Measurements from ENCODE around the gene ITGA11.

The ITGA11 gene

GRCh38 chr15:68431792-68432401, at the start of gene ITGA11:
Gene ITGA11, minus strand, starts transcription at chr15:68432163. Its CDS starts 97 bp downstream, at chr15:68432066.
- no peak for DNase-seq (ENCODE audit: low read depth in 2 of 2)

- DNase-seq (ENCODE audit: low read depth in 2 of 2), result no peak
Measured at GRCh38 chr15:68481321-68481720, 49.4 kb upstream of the ITGA11 start.

GRCh38 chr15:68480296-68480695, 48.3 kb upstream of the ITGA11 start:
- no peak for DNase-seq (ENCODE audit: low read depth in 2 of 2)

- DNase-seq (ENCODE audit: low read depth in 2 of 2), result no peak
Measured at GRCh38 chr15:68479870-68480269, 47.9 kb upstream of the ITGA11 start.

- DNase-seq (ENCODE audit: low read depth in 2 of 2), result no peak
Measured at GRCh38 chr15:68479406-68479805, 47.4 kb upstream of the ITGA11 start.

GRCh38 chr15:68478853-68479252, 46.9 kb upstream of the ITGA11 start:
- DNase-seq (ENCODE audit: low read depth in 2 of 2), result no peak

- no peak for DNase-seq (ENCODE audit: low read depth in 2 of 2)
Measured at GRCh38 chr15:68475449-68475848, 43.5 kb upstream of the ITGA11 start.

- DNase-seq (ENCODE audit: low read depth in 2 of 2), result no peak
Measured at GRCh38 chr15:68471541-68471940, 39.6 kb upstream of the ITGA11 start.

- no peak for DNase-seq (ENCODE audit: low read depth in 2 of 2)
Measured at GRCh38 chr15:68470976-68471375, 39.0 kb upstream of the ITGA11 start.

- DNase-seq (ENCODE audit: low read depth in 2 of 2), result no peak
Measured at GRCh38 chr15:68470049-68470742, 38.2 kb upstream of the ITGA11 start.

GRCh38 chr15:68469162-68470048, 37.4 kb upstream of the ITGA11 start:
- no peak for DNase-seq (ENCODE audit: low read depth in 2 of 2)

GRCh38 chr15:68466876-68467275, 34.9 kb upstream of the ITGA11 start:
- no peak for DNase-seq (ENCODE audit: low read depth in 2 of 2)

GRCh38 chr15:68465861-68466560, 34.0 kb upstream of the ITGA11 start:
- DNase-seq (ENCODE audit: low read depth in 2 of 2), result no peak

GRCh38 chr15:68464448-68465090, 32.6 kb upstream of the ITGA11 start:
- no peak for DNase-seq (ENCODE audit: low read depth in 2 of 2)

GRCh38 chr15:68463996-68464395, 32.0 kb upstream of the ITGA11 start:
- no peak for DNase-seq (ENCODE audit: low read depth in 2 of 2)

- no peak for DNase-seq (ENCODE audit: low read depth in 2 of 2)
Measured at GRCh38 chr15:68463444-68463843, 31.5 kb upstream of the ITGA11 start.

- DNase-seq (ENCODE audit: low read depth in 2 of 2), result no peak
Measured at GRCh38 chr15:68460166-68460565, 28.2 kb upstream of the ITGA11 start.

GRCh38 chr15:68450192-68450591, 18.2 kb upstream of the ITGA11 start:
- no peak for DNase-seq (ENCODE audit: low read depth in 2 of 2)

GRCh38 chr15:68449389-68449788, 17.4 kb upstream of the ITGA11 start:
- no peak for DNase-seq (ENCODE audit: low read depth in 2 of 2)

- DNase-seq (ENCODE audit: low read depth in 2 of 2), result no peak
Measured at GRCh38 chr15:68447976-68448755, 16.2 kb upstream of the ITGA11 start.

GRCh38 chr15:68447209-68447608, 15.2 kb upstream of the ITGA11 start:
- DNase-seq (ENCODE audit: low read depth in 2 of 2), result no peak

All from stimulated activated CD8-positive, alpha-beta memory T cell treated with anti-CD3 and anti-CD28 coated beads, Interleukin-15, amount 100 ng/mL, for 4 hours (primary cell).